Measurements from ENCODE around the gene SAMD10.
"Not testable (repeated sequence)": the region's sequence is repeated elsewhere in the genome, so short reads cannot be mapped to it uniquely, and the experiment has no call there.

SAMD10 gene

DNA sequence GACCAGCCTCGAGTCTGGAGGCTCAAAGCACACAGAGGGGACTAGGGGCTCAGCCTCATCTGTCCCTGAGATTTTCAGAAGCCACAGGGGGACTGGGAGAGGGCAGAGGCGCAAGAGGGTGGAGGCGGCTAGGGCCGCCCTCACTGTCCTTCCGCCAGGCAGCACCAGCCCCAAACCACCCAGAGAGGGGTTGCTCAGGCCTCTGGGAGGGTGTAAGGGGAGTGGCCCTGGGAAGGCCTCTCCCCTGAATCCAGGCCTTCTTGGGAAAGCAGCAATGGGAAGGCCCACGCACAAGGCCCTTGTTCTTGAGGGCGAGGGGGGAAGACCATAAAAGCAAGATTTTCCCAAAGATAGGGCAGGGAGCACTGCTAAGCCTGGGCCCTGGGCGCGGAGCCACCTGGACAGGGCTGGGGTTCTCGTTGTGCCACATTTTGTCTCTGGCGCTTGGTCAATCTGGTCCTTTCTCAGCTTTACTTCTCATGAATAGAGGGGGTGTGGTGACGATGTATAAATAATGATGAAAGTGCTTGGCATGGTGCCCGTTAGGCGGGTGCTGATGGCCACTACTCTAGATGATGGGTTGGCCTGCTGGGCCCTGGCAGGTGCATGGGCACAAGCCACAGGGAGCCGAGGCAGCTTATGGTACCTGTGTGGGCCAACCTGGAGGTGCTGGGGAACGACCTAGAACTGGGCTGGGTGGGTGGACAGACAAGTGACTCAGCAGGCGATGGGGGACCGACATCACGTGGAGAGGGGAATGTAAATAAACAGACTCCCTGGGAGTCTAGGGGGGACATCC lies 4.8 kb downstream of the SAMD10 start:
- DNase-seq (ENCODE audit: insufficient read length, low spot score) (peak; percentile 10), FAIRE-seq (no peak)
- TF ChIP-seq, protein P1, sequence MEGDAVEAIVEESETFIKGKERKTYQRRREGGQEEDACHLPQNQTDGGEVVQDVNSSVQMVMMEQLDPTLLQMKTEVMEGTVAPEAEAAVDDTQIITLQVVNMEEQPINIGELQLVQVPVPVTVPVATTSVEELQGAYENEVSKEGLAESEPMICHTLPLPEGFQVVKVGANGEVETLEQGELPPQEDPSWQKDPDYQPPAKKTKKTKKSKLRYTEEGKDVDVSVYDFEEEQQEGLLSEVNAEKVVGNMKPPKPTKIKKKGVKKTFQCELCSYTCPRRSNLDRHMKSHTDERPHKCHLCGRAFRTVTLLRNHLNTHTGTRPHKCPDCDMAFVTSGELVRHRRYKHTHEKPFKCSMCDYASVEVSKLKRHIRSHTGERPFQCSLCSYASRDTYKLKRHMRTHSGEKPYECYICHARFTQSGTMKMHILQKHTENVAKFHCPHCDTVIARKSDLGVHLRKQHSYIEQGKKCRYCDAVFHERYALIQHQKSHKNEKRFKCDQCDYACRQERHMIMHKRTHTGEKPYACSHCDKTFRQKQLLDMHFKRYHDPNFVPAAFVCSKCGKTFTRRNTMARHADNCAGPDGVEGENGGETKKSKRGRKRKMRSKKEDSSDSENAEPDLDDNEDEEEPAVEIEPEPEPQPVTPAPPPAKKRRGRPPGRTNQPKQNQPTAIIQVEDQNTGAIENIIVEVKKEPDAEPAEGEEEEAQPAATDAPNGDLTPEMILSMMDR (IDR thresholded peaks at IDR 0.05; ENCODE audit: insufficient read depth, missing control alignments): no peak

DNA sequence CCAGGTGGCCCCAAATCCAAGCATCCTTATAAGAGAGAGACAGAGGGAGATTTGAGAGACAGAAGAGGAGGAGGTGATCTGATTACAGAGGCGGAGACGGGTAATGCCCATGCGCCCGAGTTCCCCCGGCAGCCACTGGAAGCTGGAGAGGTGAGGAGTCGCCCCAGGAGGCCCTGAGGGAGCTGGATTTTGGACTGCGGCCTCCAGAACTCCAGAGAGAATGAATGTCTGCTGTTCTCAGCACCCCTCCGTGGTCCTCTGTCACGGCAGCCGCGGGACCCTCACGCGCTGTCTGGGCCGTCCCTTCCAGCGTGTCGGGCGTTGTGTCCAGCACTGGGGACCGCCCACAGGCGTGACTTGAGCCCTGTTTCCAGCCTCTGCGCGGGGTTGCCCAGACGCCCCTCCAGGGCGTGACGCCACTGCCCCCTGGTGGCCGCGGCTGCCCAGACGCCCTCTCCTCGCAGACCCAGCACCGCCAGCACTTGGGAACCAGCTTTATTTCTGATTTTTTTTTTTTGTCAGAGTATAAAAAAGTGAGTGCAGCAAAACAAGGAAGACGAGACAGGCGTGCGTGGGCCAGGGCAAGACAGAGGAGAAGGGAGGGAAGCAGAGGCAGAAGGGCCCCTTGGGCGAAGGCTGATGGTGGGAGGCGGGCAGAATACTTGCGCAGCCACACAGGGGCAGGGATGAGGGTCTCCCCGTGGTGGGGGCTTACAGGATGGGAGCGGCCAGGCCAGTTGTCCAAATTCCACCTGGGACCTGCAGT lies 5.6 kb downstream of the SAMD10 start:
- FAIRE-seq: peak; percentile 64
- DNase-seq (ENCODE audit: insufficient read length, low spot score): peak; percentile 88
- TF ChIP-seq, protein P1 (IDR thresholded peaks at IDR 0.05; ENCODE audit: insufficient read depth, missing control alignments): peak; percentile 96

DNA sequence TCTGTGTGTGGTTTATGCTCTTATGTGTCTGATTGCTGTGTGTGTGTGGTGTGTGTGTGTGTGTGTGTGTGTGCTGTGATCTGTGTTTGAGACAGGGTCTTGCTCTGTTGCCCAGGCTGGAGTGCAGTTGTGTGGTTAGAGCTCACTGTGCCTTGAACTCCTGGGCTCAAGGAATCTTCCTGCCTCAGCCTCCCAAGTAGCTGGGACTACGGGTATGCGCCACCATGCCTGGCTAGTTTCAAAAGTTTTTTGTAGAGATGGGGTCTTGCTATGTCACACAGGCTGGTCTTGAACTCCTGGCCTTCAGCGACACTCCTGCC lies 6.3 kb downstream of the SAMD10 start:
- no peak for FAIRE-seq

DNA sequence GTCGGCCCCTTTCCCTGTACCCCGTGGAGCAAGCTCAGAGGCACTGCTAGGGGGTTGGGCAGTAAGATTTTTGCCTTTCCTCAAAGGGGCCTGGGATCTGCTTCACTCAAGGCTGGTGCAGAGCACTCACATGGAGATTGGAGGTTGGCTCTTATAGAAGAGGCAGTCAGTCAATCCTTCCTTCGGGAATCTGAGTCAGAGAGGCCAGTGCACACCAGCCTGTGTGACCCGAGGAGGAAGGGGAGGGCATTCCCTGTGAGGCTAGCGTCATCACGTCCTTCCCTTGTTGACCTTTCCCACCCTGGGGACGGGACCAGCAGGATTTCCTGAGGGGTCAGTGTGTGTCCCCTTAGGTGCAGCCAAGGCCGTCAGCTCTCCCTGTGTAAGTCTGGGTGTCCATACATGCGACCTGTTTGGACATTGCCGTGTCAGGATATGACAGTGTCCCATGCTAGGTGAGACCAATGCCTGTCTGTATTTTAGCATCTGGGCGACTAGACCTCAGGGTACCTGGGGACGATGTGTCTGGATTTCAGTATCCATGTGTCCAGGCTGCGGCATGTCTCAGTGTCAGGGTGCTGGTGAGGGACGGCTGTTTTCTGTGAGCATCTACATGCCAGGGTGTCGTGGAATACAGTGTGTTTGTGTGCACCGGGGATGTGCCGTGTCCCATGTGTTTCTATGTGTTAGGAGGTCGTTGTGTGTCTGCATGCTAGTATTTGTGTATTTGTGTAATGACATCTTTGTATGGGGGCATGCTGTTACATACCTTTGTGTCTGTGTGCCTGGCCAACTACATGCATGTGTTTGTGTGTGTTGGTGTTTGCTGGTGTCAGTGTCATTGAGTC lies 6.9 kb downstream of the SAMD10 start:
- DNase-seq (ENCODE audit: insufficient read length, low spot score) (peak; percentile 8), FAIRE-seq (no peak)
- TF ChIP-seq, protein P1 (IDR thresholded peaks at IDR 0.05; ENCODE audit: insufficient read depth, missing control alignments): no peak

More for the DNA sequence above, 6.3 kb downstream of the SAMD10 start:
- no peak for DNase-seq (ENCODE audit: insufficient read length, low spot score)
- TF ChIP-seq, protein P1 (IDR thresholded peaks at IDR 0.05; ENCODE audit: insufficient read depth, missing control alignments): no peak

DNA sequence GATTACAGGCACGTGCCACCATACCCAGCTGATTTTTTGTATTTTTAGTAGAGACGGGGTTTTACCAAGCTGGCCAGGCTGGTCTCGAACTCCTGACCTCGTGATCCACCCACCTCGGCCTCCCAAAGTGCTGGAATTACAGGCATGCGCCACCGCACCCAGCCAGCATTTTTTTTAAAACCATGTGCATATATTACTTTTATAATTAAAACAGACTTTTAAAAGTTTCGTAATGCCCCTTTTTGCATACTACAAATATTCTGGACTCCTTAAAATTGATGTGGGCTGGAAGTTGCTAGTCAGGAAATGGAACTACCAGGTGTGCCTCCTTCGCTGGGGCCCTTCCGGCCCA lies 7.5 kb downstream of the SAMD10 start:
- not testable (repeated sequence) for DNase-seq (ENCODE audit: insufficient read length, low spot score); FAIRE-seq

DNA sequence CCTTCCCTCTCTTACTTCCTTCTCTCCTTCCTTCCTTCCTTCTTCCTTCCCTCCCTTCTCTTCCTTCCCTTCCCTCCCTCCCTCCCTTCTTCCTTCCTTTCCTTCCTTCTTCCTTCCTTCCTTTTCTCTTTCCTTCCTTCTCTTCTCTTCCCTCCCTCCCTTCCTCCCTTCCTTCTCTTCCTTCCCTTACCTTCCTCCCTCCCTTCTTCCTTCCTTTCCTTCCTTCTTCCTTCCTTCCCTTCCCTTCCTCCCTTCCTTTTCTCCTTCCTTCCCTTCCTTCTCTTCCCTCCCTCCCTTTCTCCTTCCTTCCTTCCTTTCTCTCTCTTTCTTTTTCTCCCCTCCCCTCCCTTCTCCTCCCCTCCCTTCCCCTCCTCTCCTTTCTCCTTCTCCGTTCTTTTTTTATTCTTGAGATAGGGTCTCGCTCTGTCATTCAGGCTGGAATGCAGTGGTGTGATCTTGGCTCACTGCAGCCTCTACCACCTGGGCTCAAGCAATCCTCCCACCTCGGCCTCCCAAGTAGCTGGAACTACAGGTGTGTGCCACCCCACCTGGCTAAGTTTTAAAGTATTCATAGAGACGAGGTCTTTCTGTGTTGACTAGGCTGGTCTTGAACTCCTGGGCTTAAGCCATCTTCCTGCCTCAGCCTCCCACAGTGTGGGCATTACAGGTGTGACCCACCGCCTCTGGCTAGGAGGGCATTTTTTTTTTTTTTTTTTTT lies 8.6 kb downstream of the SAMD10 start:
- FAIRE-seq (no peak), DNase-seq (ENCODE audit: insufficient read length, low spot score) (no peak)
- TF ChIP-seq, protein P1 (IDR thresholded peaks at IDR 0.05; ENCODE audit: insufficient read depth, missing control alignments): no peak
